ENCODE measurements around the gene SRPK2.
"Not testable (repeated sequence)": the region's sequence is repeated elsewhere in the genome, so short reads cannot be mapped to it uniquely, and the experiment has no call there.

SRPK2 gene

GRCh38 chr7:105267244-105267643 lies 121.5 kb downstream of the SRPK2 start:
- DNase-seq (ENCODE audit: low read depth) = no peak

GRCh38 chr7:105264707-105265106 lies 124.0 kb downstream of the SRPK2 start:
- no peak for DNase-seq (ENCODE audit: low read depth)

DNA sequence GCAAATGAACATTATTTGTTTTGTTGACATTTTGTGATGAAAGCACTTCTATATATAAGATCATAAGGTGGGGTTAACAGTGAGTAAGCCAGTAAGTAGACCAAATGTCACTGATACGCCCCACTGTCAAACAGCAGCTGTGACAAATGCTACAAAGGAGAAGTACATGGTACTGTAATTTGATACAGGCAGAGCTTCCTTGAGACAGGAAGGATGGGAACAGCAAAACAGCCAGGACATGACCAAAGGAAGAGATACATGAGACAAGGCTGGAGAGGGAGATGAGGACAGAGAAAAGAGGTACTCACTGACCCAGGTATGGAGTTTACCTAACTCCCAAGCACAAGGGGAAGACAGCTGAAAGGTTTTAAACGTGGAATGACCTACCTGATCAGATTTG lies 127.0 kb downstream of the SRPK2 start:
- DNase-seq (ENCODE audit: low read depth) = no peak

- DNase-seq (ENCODE audit: low read depth) = not testable (repeated sequence)
Observed at GRCh38 chr7:105260201-105260871, 128.4 kb downstream of the SRPK2 start.

DNA sequence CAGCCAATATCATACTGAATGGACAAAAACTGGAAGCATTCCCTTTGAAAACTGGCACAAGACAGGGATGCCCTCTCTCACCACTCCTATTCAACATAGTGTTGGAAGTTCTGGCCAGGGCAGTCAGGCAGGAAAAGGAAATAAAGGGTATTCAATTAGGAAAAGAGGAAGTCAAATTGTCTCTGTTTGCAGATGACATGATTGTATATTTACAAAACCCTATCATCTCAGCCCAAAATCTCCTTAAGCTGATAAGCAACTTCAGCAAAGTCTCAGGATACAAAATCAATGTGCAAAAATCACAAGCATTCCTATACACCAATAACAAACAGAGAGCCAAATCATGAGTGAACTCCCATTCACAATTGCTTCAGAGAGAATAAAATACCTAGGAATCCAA lies 129.8 kb downstream of the SRPK2 start:
- not testable (repeated sequence) for DNase-seq (ENCODE audit: low read depth)

GRCh38 chr7:105257338-105257737 lies 131.4 kb downstream of the SRPK2 start:
- DNase-seq (ENCODE audit: low read depth) = no peak

GRCh38 chr7:105256761-105257231 lies 131.9 kb downstream of the SRPK2 start:
- no peak for DNase-seq (ENCODE audit: low read depth)

DNA sequence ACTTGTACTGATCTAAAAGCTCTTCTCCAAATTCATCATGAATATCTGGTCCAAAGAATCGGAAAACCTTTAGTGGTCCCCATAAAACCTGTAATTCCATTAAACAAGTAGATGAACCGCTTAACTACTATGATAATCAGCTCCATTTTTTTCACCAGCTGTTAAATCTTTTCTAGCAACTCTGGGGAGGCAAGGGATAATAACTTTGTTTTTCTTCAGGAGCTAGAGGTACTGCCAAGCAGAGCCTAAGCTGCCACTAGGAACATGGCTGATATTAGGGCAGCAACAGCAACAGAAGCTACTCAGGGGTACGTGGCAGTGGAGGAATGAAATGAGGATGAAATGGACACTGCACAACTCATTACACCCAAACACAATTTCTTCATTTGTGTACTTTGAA lies 138.0 kb downstream of the SRPK2 start:
- DNase-seq (ENCODE audit: low read depth) = no peak

DNA sequence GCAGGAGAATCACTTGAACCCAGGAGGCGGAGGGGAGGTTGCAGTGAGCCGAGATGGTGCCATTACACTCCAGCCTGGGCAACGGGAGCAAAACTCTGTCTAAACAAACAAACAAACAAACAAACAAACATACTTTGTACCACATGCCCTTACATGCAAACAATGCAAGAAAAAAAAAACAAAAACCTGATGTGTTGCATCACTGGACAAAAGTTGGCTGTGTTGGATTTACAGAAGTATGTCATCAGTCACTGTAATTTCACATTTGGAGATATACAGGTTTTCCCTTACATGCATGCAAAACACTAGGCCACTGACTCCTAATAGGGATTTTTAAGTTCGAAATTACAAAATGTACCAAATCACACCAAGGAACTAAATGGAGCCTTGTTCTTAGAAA lies 138.5 kb downstream of the SRPK2 start:
- no peak for DNase-seq (ENCODE audit: low read depth)

- DNase-seq (ENCODE audit: low read depth) = no peak
Observed at GRCh38 chr7:105249216-105249615, 139.5 kb downstream of the SRPK2 start.

DNA sequence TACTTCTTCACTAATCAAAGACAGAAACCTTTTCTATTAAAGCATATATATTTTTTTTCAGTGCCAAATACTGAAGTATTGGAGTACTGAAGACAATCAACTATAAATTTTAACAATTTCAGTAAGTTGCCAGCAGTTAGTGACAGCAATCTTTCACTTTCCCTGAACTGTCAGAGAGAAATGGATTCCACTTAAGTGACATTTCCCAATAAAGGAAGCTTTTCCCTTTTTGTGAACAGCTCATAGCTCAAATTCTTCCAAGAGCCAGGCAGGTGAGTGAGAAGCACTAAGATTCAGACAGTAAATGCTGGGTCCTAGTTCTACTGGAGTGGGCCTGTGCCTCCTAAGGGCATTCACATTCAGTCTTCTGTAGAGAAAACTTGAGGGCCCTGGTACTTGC lies 142.0 kb downstream of the SRPK2 start:
- no peak for DNase-seq (ENCODE audit: low read depth)

DNA sequence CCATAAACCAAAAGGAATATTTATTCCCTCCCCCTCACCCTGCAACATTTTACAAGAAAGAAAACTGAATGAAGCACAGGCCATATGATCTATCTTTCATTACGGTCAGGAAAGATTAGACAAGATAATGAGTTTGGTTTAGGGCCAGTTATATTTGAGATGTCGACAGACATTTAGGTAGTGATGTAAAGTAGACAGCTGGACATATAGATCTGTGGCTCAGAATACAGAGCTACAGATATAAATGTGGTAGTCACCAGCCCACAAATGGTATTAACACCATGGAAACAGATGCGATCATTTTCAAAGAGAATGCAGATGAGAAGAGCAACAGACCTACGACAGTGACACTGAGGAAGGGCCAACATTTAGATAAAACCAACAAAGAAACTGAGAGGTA lies 142.5 kb downstream of the SRPK2 start:
- no peak for DNase-seq (ENCODE audit: low read depth)

GRCh38 chr7:105245398-105246114 lies 143.2 kb downstream of the SRPK2 start:
- DNase-seq (ENCODE audit: low read depth) = no peak

GRCh38 chr7:105244594-105244993 lies 144.1 kb downstream of the SRPK2 start:
- no peak for DNase-seq (ENCODE audit: low read depth)

- DNase-seq (ENCODE audit: low read depth) = no peak
Observed at GRCh38 chr7:105241198-105241597, 147.5 kb downstream of the SRPK2 start.

- no peak for DNase-seq (ENCODE audit: low read depth)
Observed at GRCh38 chr7:105238198-105238765, 150.4 kb downstream of the SRPK2 start.

- no peak for DNase-seq (ENCODE audit: low read depth)
Observed at GRCh38 chr7:105234886-105235285, 153.8 kb downstream of the SRPK2 start.

DNA sequence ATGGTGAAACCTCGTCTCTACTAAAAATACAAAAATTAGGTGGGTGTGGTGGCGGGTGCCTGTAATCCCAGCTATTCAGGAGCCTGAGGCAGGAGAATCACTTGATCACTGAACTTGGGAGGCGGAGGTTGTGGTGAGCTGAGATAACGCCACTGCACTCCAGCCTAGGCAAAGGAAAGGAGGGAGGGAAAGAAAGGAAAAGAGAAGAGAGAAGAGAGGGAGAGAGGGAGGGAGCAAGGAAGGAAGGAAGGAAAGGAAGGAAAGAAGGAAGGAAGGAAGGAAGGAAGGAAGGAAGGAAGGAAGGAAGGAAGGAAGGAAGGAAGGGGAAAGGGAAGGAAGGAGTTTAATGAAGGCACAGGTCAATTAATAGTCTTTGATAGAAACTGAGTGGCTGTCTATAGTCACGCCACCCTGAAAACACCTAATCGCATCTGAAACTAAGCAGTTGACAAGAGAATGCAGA lies 155.9 kb downstream of the SRPK2 start:
- DNase-seq (ENCODE audit: low read depth) = not testable (repeated sequence)

DNA sequence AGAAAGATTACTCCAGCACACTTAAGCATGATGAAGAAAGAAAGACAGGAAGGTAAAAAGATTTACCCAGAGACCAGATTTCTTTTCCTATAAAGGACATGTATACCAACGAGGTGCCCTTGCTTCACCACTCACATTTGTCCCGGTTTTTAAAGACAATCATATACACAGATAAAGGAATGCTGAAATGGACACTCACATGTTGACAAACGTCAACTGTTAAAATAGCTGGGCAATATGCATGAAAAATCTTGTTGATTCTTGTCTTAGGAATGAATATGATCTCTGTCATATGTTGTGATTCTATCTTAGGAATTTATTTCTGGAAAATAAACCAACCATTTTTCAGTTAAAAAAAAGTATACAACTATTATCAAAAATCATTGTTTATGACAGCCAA lies 158.2 kb downstream of the SRPK2 start:
- DNase-seq (ENCODE audit: low read depth) = no peak

GRCh38 chr7:105229641-105230040 lies 159.1 kb downstream of the SRPK2 start:
- no peak for DNase-seq (ENCODE audit: low read depth)

GRCh38 chr7:105228555-105228954 lies 160.2 kb downstream of the SRPK2 start:
- DNase-seq (ENCODE audit: low read depth) = no peak

DNA sequence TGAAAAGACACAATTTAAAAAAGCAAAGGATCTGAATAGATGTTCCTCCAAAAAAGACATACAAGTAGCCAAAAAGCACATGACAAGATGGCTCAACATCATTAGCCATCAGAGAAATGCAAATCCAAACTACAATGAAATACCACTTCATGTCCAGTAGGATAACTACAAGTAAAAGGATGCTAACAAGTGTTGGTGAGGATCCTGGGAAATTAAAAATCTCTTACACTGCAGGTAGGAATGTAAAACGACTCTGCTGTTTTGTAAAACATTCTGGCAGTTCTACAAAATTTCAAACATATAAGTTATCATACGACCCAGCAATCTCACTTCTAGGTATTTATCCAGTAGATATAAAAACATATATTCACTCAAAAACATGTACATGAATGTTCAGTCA lies 161.3 kb downstream of the SRPK2 start:
- no peak for DNase-seq (ENCODE audit: low read depth)
